Lower leg skin (tissue), 4 donors: ENCODE measurements around the gene MYL4. TPM values are rescaled to one million over a fixed set of nuclear protein-coding genes. Genes with fewer than 3 reads are reported as not detected.
"Not testable (repeated sequence)": the region's sequence is repeated elsewhere in the genome, so short reads cannot be mapped to it uniquely, and the experiment has no call there.

Experiments
- DNase-seq, 2 donors: peaks; one replicate each; pipeline ENCODE4 v3.0.0-alpha.2; 2019; ENCODE audit warnings: low spot score in 2 of 2
- H3K4me3 ChIP-seq: fragments of 200-600 bp; sonication (generic); 2 replicates; pipeline ENCODE4 v1.5.1; 2017; ENCODE audit warnings: mild to moderate bottlenecking, low read depth; ENCODE audit not compliant: poor library complexity, severe bottlenecking
- POLR2A ChIP-seq, 2 donors: fragments of 450-650 bp; IDR thresholded peaks; one replicate each; pipeline ENCODE4 v1.6.1; 2016 to 2017; ENCODE audit warnings: antibody characterized with exemption in 2 of 2, mild to moderate bottlenecking in 1 of 2, moderate library complexity in 1 of 2
- WGBS, 2 donors: methylation state at CpG; one replicate each; pipeline ENCODE4 v1.1.5; 2018; 5-methylcytosine and 5-hydroxymethylcytosine counted together
- intact Hi-C: fragments of 100-400 bp; cut with DNase I; formaldehyde crosslinking; loops from one replicate; pipeline ENCODE4 v1.15.0; 2023; ENCODE audit warnings: low total_unique reads
- total RNA-seq, 4 donors: library from RNA; depleted of rRNA; stranded (reverse); fragments of >200 nt; gene quantifications; one replicate each; pipeline ENCODE4 v1.1.0, GENCODE V29; 2016
- TF ChIP-seq, protein P1 (sequence below), 3 donors: fragments of 450-650 bp; IDR thresholded peaks; one replicate each; pipeline ENCODE4 v1.5.1; 2016; ENCODE audit warnings: antibody characterized with exemption in 3 of 3, mild to moderate bottlenecking in 3 of 3, moderate library complexity in 2 of 3

MYL4 gene
- total RNA-seq, 4 donors from 2014 or later: 0.49 TPM; not detected in 3

DNA sequence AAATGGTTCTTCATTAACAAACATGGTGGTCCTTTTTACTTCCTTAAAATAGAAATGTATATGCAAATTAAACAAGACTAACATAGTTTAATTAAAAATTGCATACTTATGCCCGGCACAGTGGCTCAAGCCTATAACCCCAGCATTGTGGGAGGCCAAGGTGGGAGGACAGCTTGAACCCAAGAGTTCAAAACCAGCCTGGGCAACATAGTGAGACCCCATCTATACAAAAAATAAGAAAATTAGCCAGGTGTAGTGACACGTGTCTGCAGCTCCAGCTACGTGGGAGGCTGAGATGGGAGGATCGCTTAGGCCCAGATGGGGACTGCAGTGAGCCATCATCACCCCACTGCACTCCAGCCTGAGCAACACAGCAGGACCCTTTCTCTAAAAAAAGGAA lies 38.4 kb upstream of the MYL4 start:
- TF ChIP-seq POLR2A (IDR thresholded peaks at IDR 0.05): no peak
- TF ChIP-seq, protein P1, sequence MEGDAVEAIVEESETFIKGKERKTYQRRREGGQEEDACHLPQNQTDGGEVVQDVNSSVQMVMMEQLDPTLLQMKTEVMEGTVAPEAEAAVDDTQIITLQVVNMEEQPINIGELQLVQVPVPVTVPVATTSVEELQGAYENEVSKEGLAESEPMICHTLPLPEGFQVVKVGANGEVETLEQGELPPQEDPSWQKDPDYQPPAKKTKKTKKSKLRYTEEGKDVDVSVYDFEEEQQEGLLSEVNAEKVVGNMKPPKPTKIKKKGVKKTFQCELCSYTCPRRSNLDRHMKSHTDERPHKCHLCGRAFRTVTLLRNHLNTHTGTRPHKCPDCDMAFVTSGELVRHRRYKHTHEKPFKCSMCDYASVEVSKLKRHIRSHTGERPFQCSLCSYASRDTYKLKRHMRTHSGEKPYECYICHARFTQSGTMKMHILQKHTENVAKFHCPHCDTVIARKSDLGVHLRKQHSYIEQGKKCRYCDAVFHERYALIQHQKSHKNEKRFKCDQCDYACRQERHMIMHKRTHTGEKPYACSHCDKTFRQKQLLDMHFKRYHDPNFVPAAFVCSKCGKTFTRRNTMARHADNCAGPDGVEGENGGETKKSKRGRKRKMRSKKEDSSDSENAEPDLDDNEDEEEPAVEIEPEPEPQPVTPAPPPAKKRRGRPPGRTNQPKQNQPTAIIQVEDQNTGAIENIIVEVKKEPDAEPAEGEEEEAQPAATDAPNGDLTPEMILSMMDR (IDR thresholded peaks at IDR 0.05): no peak
- no peak overlapping the region for H3K4me3 ChIP-seq
- intact Hi-C loops: no loop called here
- 90 to 95% methylated on average over 4 of the region's 4 CpGs for WGBS, 2 donors
- no peak for DNase-seq

DNA sequence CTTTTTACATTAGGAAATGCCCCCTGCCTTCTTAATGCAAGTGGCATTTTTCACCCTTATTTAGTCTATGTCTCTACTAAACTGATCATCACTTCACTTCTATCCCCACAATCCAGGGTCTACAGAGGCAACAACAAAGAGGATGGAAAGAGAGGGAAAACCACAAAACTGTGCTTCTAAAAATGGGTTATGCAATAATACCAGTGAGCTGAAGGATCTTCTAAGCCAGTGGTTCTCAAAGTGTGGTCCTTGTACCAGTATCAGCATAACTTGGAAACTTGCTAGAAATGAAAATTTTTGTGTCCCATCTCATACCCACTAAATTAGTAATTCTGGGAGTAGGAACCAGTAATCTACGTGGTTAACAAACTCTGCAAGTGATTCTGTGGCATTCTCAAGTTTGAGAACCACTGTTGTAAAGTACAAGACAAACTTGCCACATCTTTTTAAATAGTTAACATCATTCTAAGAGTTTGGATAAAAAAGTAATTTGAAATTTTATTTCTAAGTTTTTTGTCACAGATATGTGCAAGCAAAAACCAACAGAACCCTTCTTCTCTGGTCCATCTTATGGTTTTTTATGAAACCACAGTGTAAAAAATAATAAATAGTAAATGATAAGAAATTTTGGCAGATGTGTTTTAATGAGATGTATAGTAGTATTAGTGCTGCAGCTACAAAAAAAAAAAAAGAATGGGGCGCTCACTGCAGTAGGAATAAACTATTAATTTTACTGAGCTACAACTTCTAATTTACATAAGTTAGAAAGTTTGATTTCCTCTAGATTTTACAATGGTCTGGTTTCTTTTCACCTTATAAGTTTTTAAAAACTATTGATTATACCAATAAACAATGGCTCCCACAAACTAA lies 36.2 kb upstream of the MYL4 start:
- WGBS, 2 donors: 93 to 97% methylated on average over 2 of the region's 2 CpGs
- no peak for DNase-seq
- TF ChIP-seq, protein P1 (IDR thresholded peaks at IDR 0.05): no peak
- no peak overlapping the region for H3K4me3 ChIP-seq
- intact Hi-C loops: no loop called here

DNA sequence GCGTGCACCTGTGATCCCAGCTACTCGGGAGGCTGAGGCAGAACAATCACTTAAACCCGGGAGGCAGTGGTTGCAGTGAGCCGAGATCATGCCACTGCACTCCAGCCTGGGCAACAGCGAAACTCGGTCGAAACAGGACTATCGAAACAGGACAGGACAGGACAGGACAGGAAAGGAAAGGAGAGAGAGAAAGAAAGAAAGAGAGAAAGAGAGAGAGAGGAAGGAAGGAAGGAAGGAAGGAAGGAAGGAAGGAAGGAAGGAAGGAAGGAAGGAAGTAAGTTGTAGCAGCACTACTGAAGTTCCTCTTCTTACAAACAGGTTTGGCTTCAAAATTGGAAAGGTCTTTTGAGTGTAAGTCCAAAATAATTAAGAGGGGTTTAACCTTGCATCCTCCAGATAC lies 34.3 kb upstream of the MYL4 start:
- H3K4me3 ChIP-seq, intact Hi-C loops, DNase-seq: not testable (repeated sequence)
- 89 to 96% methylated on average over 8 of the region's 8 CpGs for WGBS, 2 donors

DNA sequence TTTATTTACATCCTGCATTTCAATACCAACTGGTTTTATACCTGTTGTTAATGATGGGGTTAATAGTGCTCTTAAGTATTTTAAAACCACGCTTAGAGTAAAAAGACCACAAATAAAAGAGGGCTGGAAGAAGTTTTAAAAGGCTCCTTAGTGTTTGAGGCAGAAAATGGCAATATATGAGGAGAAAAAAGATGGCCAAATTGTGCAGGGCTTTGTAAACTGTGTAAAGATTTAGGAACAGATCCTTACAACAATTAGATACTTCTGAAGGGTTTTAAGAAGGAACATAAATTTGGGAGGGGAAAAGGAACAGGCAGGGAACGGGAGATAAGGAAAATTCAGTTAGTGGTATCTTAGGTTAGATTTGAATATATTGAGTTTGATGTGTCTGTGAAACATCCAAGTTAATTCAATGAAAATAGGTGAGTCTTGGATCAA lies 32.7 kb upstream of the MYL4 start:
- no peak overlapping the region for H3K4me3 ChIP-seq
- 84 to 90% methylated on average over 2 of the region's 2 CpGs for WGBS, 2 donors
- DNase-seq: no peak
- intact Hi-C loops: no loop called here
- no peak for TF ChIP-seq POLR2A (IDR thresholded peaks at IDR 0.05)
- TF ChIP-seq, protein P1 (IDR thresholded peaks at IDR 0.05): no peak

DNA sequence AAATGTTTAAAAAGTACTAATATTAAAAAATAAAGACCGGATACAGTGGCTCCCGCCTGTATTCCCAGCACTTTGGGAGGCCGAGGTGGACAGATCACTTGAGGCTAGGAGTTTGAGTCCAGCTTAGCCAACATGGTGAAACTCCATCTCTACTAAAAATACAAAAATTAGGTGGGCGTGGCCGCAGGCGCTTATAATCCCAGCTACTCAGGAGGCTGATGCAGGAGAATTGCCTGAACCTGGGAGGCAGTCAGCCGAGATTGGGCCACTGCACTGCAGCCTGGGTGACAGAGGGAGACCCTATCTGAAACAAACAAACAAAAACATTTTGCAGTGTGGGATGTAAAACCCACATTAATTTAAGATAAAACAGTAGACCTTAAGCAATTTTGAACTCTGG lies 31.9 kb upstream of the MYL4 start:
- DNase-seq: no peak
- intact Hi-C loops: no loop called here
- WGBS, 2 donors: 94 to 95% methylated on average over 7 of the region's 7 CpGs

DNA sequence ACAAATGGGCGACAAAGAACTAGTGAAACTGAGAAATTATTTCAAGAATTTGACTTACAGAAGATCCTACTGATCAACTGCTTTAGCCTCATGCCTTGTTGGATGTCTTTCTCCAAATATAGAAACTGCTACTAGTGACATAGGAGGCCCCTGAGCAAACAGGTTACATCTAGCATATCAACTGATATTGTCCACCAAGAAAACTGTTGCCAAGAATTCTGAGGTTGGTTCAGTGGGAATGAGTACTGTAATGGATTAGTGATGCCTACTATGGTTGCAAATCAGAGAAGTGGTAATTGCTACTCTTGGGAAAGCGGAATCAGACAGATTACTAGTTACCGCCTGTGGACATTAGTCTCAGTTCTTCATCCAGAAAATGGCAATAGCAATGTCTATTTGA lies 30.0 kb upstream of the MYL4 start:
- TF ChIP-seq, protein P1 (IDR thresholded peaks at IDR 0.05): no peak
- TF ChIP-seq POLR2A (IDR thresholded peaks at IDR 0.05): no peak
- WGBS, 2 donors: 73 to 96% methylated on average over 3 of the region's 3 CpGs
- no peak overlapping the region for H3K4me3 ChIP-seq
- no peak for DNase-seq
- intact Hi-C loops: no loop called here

More for the DNA sequence above, 31.9 kb upstream of the MYL4 start:
- H3K4me3 ChIP-seq: no peak overlapping the region
- TF ChIP-seq, protein P1 (IDR thresholded peaks at IDR 0.05): no peak
- no peak for TF ChIP-seq POLR2A (IDR thresholded peaks at IDR 0.05)
